Vagina (tissue), 2 donors: Measurements from ENCODE around the gene MFSD2A.

Experiments used
- POLR2A ChIP-seq, 2 donors: fragments of 450-650 bp; IDR thresholded peaks; one replicate each; pipeline ENCODE4 v1.6.1; 2017; ENCODE audit warnings: antibody characterized with exemption in 2 of 2, mild to moderate bottlenecking in 2 of 2, moderate library complexity in 2 of 2
- POLR2AphosphoS5 ChIP-seq, 2 donors: sonication (generic); formaldehyde crosslinking; IDR thresholded peaks; one replicate each; pipeline ENCODE4 v1.9.0; 2017; ENCODE audit warnings: antibody characterized with exemption in 2 of 2, mild to moderate bottlenecking in 2 of 2, low read depth in 1 of 2; ENCODE audit not compliant: insufficient read depth in 1 of 2
- TF ChIP-seq, protein P1 (sequence below), 3 experiments: fragments of 450-650 bp in 2 of 3; fragments of 200-600 bp in 1 of 3; sonication (generic) in 1 of 3; IDR thresholded peaks; one replicate each; pipeline ENCODE4 v1.5.1; 2017 to 2019; ENCODE audit warnings: antibody characterized with exemption in 3 of 3, mild to moderate bottlenecking in 2 of 3, moderate library complexity in 2 of 3

DNA sequence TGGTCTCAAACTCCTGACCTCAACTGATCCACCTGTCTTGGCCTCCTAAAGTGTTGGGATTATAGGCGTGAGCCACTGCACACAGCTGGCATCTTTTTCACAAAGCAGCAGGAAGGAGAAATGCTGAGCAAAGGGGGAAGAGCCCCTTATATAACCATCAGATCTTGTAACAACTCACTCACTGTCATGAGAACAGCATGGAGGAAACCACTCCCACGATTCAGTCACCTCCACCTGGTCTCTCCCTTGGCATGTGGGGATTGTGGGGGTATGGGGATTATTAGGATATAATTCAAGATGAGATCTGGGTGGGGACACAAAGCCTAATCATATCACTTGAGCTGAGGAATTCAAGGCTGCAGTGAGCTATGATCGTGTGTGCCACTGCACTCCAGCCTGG, 3.0 kb upstream of the MFSD2A start:
- TF ChIP-seq, protein P1, sequence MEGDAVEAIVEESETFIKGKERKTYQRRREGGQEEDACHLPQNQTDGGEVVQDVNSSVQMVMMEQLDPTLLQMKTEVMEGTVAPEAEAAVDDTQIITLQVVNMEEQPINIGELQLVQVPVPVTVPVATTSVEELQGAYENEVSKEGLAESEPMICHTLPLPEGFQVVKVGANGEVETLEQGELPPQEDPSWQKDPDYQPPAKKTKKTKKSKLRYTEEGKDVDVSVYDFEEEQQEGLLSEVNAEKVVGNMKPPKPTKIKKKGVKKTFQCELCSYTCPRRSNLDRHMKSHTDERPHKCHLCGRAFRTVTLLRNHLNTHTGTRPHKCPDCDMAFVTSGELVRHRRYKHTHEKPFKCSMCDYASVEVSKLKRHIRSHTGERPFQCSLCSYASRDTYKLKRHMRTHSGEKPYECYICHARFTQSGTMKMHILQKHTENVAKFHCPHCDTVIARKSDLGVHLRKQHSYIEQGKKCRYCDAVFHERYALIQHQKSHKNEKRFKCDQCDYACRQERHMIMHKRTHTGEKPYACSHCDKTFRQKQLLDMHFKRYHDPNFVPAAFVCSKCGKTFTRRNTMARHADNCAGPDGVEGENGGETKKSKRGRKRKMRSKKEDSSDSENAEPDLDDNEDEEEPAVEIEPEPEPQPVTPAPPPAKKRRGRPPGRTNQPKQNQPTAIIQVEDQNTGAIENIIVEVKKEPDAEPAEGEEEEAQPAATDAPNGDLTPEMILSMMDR (IDR thresholded peaks at IDR 0.05) = no peak
- TF ChIP-seq POLR2A (IDR thresholded peaks at IDR 0.05) (no peak), POLR2AphosphoS5 (IDR thresholded peaks at IDR 0.05; ENCODE audit: insufficient read depth in 1 of 2, low read depth in 1 of 2) (no peak)
